Activated CD4-positive, alpha-beta T cell treated with anti-CD3 and anti-CD28 coated beads, Interleukin-10, Interleukin-2, amounts not matched to agents 100 ng/mL and 50 ng/mL, durations not matched to agents 16 hours and 8 hours (primary cell): ENCODE results near the gene NBEAL2.
"Not testable (repeated sequence)": the region's sequence is repeated elsewhere in the genome, so short reads cannot be mapped to it uniquely, and the experiment has no call there.

Experiments
- DNase-seq: peaks from one replicate; pipeline ENCODE4 v3.0.0-alpha.2; 2020

NBEAL2 gene

DNA sequence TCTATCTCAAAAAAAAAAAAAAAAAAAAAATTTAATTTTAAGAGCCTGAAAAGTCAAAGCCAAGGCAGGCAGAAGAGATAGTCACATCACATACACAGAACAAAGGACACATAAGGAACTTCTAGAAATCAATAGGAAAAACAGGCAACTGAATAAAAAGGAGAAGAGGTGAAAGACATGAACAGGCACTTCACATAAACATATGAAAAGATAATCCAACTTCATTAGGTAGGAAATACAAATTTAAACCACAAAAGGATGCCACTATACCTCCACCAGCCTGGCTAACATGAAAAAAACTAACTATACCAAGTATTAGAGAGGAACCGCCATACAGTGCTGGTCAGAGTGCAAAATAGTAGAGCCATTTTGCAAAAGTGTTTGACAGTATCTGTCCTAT, 17.0 kb upstream of the NBEAL2 start:
- DNase-seq: no peak

DNA sequence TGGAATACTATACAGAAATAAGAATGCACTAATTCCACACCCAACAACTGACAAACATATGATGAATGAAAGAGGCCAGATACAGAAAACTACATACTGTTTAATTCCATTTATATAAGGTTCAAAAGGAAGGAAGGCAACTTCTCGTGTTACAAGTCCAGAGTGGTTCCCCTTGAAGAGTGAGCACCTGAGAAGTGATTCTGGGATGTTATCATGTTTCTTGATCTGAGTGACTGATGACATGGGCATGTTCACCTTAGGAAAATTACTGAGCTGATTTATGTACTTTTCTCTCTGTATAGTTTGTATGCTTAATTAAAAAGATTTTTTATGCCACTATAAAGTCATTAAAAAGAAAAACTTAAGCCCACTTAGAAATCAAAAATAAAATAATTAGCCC, 16.5 kb upstream of the NBEAL2 start:
- no peak for DNase-seq

DNA sequence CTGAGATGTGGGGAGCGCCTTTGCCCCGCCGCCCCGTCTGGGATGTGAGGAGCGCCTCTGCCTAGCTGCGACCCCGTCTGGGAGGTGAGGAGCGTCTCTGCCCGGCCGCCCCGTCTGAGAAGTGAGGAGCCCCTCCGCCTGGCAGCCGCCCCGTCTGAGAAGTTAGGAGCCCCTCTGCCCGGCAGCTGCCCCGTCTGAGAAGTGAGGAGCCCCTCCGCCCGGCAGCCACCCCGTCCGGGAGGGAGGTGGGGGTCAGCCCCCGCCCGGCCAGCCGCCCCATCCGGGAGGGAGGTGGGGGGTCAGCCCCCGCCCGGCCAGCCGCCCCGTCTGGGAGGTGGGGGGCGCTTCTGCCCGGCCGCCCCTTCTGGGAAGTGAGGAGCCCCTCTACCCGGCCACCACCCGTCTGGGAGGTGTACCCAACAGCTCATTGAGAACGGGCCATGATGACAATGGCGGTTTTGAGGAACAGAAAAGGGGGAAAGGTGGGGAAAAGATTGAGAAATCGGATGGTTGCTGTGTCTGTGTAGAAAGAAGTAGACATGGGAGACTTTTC, 15.4 kb upstream of the NBEAL2 start:
- not testable (repeated sequence) for DNase-seq

DNA sequence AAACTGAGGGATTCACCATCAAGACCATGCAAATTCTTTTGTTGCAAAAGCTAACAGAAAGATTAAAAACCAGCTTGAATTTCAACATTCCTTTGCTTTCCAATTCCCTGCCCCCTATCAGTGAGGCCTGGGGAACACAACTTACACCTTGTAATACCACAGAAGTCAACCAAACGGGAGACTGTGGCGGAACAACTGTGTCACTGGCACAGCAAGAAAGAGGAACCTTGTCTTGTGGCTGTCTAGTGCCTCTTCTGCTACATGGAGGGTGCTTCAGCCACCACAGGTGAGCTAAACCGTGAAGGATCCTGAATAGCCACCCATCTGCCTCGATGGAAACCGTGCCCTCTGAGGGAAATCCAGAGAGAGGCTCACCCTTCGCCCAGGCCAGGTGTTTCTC, 14.3 kb upstream of the NBEAL2 start:
- no peak for DNase-seq

DNA sequence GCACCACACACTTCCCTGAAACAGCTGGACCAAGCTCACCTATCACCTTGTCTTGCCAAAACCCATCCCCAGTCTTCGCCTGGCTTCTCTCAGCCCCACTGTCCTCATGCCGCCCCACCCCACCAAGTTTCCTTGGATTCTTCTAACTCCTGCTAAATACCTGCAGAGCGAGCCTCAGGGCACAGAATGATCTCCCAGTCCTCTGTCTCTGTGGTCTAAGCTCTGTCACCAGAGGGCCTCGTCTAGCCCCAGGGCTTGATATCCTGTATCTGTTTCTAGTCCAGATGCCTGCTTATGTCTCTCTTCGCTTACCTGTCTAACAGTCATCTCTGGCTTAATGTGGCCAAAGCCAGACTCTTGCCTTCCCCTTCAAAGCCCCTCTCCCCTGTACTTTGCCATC, 12.7 kb upstream of the NBEAL2 start:
- DNase-seq: no peak

DNA sequence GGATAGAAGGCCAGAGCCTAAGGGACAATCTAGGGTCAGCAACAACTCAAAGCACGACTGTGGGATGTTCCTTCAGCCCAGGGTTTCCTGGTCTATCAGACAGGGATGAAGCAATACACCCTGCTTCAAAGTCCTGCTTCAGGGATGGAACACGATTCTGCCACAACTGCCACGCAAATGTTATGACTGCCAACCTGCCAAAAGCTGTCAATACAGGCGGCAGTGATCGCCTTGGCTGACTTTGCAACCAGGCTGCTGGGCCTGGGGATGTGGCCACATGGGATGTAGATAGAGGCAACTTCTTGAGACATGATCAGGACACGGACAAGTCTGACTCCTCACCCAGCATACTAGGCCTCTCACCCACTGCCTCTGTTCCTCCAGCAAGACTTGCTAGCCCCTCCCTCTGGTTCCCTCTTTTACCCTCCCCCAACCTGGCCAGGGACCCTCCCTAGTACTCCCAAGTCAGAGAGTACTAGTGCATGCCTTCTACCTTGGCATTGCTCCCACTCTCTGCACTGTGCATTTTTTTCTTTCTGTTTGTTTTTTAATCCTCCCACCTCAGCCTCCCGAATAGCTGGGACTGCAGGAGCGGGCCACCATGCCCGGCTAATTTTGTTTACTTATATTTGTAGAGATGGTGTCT, 10.6 kb upstream of the NBEAL2 start:
- no peak for DNase-seq

DNA sequence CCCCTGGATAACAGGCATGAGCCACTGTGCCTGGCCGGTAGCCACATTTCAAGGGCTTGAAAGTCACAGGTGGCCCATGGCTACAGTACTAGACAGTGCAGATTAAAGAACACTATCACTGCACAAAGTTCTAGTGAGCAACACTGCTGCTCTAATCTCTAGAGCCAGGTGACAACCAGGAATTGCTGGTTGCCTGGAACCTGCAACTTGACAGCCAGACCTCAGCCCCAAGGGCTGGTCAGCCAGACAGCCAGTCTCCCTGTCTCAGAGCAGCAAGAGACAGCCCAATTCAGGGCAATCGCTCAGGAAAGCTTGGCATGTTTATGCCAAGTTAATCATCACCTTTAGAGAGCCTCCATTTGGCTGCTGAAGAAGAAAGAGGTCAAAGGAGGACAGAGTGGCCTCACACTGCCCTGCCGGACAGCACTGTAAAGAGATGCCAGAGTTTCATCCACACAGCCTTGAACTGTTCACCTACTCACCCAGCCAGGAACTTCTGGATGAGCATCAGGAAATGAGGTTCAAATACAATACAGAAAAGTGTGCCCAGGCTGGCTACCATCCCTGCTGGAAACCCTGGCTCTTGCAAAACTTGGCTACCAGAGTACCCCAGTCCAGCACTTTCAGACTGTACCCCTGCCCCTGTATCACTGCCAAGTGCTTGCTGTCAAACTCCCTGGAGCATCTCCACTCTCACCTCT, 8.9 kb upstream of the NBEAL2 start:
- DNase-seq: no peak

DNA sequence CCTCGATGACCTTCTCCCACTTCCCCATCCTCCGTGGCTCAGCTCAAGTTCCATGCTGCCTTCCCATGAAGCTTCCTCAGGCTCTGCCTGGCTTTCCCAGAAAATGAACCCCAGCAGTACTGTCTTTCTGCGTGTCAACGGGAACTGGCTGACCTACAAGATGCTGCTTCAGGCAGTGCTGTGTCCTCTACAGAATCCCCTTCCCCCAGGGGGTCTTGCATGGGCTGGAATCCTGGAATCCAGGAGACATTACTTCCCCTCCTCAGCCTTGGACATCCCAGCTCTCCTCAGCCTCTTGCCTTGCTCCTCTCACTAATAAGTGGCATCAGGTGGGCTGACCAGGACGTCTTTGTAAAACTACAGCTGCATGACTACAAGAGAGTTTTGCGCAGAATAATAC, 8.3 kb upstream of the NBEAL2 start:
- DNase-seq: no peak

DNA sequence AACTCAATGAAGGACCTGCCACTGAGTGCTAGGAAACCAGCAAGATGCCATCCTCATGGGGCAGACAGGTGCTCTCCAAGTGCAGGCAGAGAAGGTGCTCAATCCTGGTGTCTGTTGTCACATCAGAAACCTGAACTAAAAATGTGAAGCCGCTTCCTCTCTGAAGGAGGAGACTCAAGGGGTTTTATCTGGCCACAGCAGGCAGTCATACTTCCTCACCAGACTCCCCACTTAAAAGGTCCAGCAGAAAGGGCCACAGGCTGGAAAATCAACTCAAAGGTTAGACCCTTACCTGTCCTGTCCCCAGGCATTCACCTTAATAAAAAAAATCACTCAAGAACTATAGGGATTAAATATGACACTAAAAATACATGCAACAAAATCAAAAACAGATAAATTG, 7.7 kb upstream of the NBEAL2 start:
- DNase-seq: peak; percentile 39

DNA sequence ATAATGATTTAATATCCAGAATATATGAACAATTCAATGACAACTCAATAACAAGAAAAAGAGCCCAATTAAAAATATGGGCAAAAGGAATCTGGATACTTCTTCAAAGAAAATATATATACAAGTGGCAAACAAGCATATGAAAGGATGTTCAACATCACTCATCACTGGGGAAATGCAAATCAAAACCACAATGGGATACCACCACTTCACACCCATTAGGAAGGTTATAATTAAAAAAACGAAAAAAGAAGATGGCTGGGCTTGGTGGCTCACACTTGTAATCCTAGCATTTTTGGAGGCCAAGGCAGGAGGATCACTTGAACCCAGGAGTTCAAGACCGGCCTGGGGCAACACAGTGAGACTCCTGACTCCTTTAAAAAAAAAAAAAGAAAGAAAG, 7.1 kb upstream of the NBEAL2 start:
- DNase-seq: peak; percentile 32

DNA sequence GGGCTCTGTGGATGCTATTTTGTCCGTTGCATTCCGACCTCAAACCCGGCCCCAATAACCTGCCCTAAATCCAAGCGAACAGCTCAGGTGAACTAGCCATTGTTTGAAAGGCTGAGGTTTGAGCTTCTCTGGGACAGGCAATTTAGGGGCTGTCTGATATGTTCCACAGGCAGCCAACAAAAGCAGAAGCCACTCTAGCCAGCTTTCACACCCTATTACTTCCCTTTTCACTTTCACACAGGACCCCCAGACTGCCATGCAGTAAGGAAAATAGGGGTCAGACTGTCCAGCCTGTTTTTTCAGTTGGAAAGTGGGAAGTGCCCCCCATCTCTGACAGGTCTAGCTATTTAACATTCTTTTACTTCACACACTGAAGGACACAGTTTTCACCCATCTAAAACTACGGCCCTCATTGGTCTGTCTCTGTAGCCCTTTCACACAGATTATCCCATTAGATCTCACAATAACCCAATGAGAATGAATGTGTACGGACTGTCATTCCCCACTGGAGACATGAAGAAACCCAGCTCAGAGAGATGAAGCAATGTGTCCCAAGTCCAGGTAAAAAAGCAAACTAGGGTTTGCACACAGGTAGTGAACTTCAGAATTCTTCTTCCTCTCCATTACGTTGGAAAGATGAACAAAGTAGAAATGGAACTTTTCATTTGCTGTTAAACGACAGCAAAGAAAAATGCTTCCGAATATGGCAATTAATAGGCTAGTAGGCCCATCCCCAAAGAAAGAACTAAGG, 4.9 kb upstream of the NBEAL2 start:
- DNase-seq: no peak

DNA sequence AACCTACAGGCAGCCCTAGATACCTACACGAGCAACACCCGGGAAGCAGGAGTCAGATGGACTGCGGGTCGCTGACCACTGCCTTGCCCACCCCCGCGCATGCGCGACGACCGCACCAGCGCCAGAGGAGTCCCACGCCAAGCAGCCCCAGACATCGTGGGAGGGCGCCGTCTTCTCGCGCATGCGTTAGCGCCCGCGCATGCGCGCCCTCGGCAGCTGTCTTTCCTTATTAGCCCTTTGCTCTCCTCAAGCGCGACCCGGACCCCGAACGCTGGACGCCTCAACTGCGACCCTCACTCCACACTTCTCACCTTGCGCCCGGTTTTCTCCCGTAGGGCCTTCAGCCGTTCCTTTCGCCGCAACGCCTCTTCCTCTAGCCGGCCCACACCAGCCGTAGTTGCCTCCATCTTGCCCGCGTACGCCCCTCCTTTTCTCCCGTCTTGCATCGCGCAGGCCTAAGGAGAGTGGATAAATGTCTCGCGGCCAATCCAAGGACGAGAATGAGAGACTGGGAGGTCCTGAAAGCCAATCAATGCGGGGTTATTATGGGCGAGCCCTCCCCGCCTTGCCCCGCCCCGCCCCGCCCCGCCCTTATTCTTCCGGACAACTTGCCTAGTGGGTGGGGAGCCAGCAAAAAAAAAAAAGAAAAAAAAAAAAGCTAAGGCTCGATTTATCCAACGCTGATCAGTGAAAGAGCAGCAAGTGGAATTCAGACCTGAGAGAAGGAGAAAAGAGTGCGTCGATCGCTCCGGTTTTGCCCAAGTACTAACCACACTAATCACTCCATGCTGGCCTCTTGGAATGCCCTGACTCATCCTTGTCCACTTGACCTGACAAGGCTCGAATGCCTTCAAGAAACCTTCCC, 2.9 kb upstream of the NBEAL2 start, which contains the start of gene CCDC12:
Gene CCDC12, minus strand, starts transcription at position 420 of the 865 bp plus-strand sequence. Its CDS starts 13 bp downstream, at position 407.
- peak; percentile 98 for DNase-seq

DNA sequence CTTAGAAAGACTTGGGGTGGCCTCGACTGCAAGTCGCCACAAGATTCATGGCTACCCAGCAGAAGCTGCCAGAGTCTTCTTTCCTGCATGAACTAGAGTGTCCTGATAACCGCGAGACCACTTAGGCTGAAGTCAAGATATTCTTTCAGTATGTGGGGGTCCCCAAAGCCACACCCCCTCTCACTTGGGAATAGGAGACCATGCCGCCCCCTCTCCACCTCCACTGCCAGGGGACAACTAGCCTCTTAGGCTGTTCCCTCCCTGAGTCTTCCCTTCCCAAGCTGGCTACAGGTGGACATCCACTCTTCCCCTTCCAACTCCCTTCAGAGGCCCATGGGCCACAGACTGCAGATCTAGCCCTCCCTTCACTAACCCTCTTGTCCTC, 1.7 kb upstream of the NBEAL2 start:
- no peak for DNase-seq

DNA sequence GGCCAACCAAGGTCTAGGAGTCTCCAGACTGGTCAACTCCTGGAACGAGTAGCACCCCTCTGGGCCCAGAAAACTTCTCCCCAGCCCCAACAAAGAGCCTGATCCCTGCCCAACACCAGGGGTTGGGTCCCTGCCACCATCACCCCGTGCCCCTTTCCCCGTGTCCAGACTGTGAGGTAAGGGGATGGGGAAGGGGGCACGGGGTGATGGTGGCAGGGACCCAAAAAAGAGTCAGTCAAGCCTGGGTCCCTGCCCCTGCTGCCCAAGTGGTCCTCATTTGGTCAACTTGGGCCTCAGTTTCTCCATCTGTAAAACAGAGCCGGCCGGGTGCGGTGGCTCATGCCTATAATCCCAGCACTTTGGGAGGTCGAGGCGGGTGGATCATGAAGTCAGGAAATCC, 1.1 kb upstream of the NBEAL2 start:
- no peak for DNase-seq

DNA sequence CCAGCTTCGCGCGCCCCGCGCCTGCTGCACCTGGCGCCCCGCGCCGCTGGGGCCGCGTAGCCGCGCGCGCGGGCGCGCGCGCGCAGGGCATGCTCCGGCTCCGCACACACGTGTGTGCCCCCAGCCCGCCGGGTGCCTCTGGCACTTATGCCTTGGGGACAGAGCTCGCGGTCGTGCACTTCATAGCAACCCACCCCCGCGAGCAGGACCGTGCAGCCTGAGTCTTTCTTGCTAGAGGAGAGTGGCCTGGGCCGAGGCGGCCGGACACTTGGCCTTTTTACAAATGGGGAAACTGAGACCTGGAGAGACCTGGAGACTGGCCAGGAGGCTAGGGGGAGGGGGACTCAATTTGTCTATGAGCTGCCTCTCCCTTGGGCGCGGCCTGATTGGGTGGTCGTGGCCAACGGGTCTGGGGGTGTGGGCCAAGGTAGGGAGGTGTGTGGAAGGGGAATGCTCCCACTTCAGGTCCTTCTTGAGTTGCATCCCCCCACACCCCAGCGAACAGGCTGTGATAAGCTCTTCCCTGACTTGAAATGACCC, 562 bp downstream of the NBEAL2 start:
- no peak for DNase-seq

DNA sequence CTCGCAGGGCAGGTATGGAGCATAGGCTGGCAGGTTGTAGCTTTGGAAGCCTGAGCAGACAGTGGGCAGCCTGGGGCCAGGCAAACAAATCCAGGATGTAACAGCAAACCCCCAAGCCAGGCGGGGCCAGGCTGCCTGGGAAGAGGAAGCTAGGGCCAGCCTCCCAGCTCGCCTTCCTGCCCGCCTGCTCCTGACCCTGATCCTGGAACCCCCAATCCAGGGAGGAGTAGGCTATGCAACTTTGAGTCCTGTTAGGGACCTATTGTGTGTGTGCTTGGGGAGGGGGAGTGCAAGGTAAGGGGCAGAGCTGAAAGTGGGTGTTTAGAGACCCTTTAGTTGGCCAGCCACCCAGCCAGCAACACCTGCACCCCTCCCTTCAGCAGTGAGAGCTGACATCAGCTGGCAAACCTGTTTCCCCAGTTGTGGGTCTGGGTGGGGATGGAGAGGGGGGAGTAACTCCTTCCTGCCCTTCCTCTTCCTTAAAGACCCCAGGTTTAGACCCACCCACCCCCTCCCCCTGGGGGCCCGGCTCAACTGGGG, 2.5 kb downstream of the NBEAL2 start:
- no peak for DNase-seq

DNA sequence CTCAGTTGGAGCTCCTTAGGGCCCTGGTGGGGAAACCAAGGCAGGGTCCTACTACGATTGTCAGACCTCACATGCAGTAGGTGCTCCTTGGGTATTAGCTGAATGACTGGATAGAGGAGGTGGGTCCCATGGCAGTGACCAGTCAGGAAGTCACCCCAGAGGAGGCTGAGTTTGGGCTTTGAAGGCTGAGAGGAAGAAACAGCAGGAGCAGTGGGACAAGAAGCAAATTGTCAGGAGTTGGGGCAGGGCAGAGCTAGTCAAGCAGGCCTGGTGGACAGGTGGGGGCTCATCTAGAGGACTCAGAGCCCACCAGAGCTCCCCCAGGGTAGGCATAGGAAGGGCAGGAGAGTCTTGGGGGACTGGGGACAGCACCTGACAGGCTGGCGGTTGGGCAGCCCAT, 3.1 kb downstream of the NBEAL2 start:
- no peak for DNase-seq

DNA sequence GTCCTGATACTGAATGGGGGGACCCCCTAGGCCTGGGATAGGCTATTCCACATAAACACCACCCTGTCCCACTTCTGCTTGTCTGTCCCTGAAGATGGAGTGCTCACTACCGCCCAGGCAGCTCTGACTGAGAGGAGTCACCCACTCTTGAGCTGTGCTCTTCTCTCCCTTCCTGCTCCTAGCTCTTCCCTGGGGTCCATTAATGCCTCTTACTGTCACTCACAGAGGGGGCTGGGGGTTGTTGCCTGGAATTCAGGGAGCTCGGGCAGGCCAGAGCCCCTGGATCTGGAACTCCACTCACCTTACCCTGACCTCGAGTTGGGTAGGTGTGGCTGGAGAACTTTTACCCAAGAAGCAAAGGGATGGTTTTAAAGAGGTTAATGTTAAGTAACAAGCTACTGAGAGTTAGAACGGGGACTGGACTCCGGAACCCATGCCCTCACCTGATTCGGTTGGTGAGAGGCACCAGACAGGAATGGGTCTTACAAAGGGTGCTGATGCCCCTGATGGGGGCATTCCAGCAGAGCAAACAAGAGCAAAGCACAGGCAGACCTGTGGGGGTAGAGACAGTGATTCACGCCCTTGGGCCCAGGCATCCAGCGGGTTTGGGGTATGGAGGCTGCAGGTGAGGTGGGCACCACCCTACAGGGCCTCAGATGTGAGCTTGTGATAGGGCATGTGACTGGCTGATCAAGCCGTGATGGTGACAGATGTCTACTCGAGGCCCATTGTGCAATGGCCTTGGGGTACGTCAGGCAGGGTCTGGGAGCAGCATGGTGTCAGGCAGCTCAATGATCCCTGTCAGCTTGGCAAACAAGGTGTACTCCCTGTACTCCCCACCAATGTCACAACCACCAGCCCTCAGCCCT, 5.4 kb downstream of the NBEAL2 start:
- no peak for DNase-seq

DNA sequence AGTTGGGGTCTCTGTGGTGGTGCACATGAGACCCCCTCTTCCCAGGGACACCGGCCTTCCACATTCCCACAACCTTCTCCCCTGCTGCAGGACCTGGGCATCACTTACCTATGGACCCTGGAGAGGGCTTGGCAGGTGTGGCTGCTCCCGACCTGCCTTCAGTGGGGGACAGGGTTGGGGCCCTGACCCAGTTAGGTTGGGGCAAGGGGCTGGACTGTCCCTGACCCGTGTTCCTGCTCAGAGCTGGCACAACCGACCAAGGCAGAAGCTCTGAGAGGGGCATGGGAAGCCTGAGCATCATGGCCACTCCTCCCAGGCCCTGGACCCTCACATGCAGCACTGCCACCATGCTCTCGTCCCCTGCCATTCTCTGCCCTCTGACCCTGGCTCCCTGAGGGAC, 6.1 kb downstream of the NBEAL2 start:
- DNase-seq: no peak

DNA sequence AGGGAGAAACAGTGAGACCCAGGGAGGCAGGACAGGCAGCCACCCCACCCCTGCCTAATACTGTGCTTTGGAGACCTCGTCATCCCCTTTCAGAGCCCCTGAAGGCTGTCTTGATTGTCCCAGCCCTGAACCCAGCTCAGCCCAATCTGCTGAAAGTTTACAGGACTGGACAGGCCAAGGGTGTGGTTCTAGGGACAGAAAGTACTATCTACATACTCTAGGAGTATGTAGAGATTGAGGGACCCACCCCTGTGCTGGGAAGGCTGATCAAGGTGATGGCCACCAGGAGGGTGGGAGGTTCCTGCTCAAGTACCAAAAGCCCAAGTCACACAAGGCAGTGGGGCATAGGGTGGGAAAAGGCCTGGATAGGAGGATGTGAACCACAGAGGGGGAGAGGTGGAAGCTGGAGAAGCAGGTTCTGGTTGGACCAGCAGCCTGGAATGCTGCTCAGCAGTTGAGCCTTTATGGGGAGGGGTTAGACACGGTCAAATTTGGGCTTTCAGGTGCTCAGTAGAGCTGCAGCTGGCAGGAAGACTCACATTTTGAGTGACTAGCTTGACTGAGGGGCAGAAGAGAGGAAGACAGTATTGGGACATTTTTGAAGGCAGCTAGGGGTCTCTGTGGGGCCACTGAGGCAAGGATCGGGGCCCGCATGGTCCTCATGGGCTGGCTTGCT, 6.7 kb downstream of the NBEAL2 start:
- DNase-seq: no peak
